Liver (tissue), 3 donors: ENCODE measurements around the gene CXCL11.

ENCODE experiments used
- CTCF ChIP-seq: fragments of 150-350 bp; IDR thresholded peaks from 2 replicates; pipeline ENCODE4 v1.5.1; 2017; ENCODE audit warnings: improper control_type of control experiment, low read depth, low read length; ENCODE audit not compliant: missing input control
- RAD21 ChIP-seq, 2 donors: IDR thresholded peaks; 2 replicates each; pipeline ENCODE4 v1.6.1; 2016; ENCODE audit warnings: antibody characterized with exemption in 2 of 2, mild to moderate bottlenecking in 2 of 2
- donor health status: healthy.
- donor health status: healthy.

GRCh38 chr4:76029300-76029699, 6.6 kb downstream of the CXCL11 start:
- TF ChIP-seq CTCF (no peak), RAD21 (IDR thresholded peaks at IDR 0.05) (no peak)
